ENCODE measurements around the gene PPP1R26. TPM values are rescaled to one million over a fixed set of nuclear protein-coding genes. Genes with fewer than 3 reads are reported as not detected.

The PPP1R26 gene
- total RNA-seq, 2 donors from 2014 or later, result 15.3 to 41.9 TPM

DNA sequence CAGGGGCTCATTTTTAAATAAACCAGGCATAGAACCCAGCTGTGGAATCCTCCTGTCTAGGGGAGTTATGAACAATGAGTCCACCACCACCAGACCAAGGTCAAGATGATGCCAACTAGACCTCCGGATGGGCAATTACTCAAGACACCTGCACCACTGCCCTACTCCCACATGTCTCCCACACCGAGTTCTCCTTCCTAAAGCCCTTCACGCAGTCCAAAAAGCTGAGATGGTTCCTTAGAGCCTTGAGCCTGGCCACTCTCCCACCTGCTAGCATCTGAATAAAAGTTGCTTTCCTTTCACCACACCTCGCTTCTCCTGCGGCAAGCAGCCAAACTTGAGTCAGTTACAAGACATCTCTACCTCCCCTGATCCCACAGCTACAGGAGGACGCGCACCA, 15.4 kb upstream of the PPP1R26 start:
- 91% methylated on average over 7 of the region's 7 CpGs for WGBS
- H3K4me1 ChIP-seq (replicated peaks), result no peaks in the 10 kb centered on the region
- intact Hi-C loops (cut with DNase I), result no loop called here
- no peaks in the 10 kb centered on the region for H3K36me3 ChIP-seq
- H3K27me3 ChIP-seq (replicated peaks; ENCODE audit: insufficient read depth), result no peaks in the 10 kb centered on the region
- no peak overlapping the region for H3K27ac ChIP-seq
- TF ChIP-seq POLR2A (IDR thresholded peaks at IDR 0.05) (no peak), POLR2AphosphoS5 (IDR thresholded peaks at IDR 0.05) (no peak)
- TF ChIP-seq, protein P1, sequence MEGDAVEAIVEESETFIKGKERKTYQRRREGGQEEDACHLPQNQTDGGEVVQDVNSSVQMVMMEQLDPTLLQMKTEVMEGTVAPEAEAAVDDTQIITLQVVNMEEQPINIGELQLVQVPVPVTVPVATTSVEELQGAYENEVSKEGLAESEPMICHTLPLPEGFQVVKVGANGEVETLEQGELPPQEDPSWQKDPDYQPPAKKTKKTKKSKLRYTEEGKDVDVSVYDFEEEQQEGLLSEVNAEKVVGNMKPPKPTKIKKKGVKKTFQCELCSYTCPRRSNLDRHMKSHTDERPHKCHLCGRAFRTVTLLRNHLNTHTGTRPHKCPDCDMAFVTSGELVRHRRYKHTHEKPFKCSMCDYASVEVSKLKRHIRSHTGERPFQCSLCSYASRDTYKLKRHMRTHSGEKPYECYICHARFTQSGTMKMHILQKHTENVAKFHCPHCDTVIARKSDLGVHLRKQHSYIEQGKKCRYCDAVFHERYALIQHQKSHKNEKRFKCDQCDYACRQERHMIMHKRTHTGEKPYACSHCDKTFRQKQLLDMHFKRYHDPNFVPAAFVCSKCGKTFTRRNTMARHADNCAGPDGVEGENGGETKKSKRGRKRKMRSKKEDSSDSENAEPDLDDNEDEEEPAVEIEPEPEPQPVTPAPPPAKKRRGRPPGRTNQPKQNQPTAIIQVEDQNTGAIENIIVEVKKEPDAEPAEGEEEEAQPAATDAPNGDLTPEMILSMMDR (IDR thresholded peaks at IDR 0.05), result no peak
- no peak overlapping the region for H3K4me3 ChIP-seq
- DNase-seq (ENCODE audit: low spot score), result no peak
- no peaks in the 10 kb centered on the region for H3K9me3 ChIP-seq

DNA sequence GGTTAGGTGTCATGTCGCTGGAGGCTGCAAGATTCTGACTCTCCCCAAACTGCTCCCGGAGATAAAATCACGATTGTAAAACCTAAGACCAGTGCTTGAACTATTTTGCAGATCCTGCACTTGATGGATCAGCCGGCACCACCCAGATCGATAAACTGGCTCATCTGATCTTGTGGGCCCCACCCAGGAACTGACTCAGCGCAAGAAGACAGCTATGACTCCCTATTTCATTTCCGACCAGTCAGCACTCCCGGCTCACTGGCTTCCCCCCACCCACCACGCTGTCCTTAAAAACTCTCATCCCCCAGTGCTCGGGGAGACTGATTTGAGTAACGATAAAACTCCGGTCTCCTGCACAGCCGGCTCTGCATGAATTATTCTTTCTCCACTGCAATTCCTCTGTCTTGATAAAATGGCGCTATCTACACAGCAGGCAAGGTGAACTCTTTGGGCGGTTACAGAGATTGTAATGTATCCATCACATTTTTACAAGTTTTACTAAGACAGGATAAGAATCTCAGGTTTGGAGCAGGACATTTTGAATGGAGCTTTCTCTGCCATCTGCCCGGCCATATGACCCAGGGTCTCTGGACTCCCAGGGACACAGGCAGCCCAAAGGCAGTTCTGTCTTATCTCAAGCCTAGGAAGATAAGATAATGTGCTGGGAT, 10.6 kb upstream of the PPP1R26 start:
- H3K36me3 ChIP-seq, result no peaks in the 10 kb centered on the region
- H3K4me3 ChIP-seq, result no peak overlapping the region
- 30% methylated on average over 16 of the region's 16 CpGs for WGBS
- intact Hi-C loops (cut with DNase I), result no loop called here
- H3K4me1 ChIP-seq (replicated peaks), result no peaks in the 10 kb centered on the region
- no peaks in the 10 kb centered on the region for H3K27me3 ChIP-seq (replicated peaks; ENCODE audit: insufficient read depth)
- no peak for DNase-seq (ENCODE audit: low spot score)
- H3K27ac ChIP-seq, result no peak overlapping the region
- TF ChIP-seq POLR2AphosphoS5 (IDR thresholded peaks at IDR 0.05) (no peak), POLR2A (IDR thresholded peaks at IDR 0.05) (no peak)
- TF ChIP-seq, protein P1 (IDR thresholded peaks at IDR 0.05), result no peak
- H3K9me3 ChIP-seq, result no peaks in the 10 kb centered on the region

DNA sequence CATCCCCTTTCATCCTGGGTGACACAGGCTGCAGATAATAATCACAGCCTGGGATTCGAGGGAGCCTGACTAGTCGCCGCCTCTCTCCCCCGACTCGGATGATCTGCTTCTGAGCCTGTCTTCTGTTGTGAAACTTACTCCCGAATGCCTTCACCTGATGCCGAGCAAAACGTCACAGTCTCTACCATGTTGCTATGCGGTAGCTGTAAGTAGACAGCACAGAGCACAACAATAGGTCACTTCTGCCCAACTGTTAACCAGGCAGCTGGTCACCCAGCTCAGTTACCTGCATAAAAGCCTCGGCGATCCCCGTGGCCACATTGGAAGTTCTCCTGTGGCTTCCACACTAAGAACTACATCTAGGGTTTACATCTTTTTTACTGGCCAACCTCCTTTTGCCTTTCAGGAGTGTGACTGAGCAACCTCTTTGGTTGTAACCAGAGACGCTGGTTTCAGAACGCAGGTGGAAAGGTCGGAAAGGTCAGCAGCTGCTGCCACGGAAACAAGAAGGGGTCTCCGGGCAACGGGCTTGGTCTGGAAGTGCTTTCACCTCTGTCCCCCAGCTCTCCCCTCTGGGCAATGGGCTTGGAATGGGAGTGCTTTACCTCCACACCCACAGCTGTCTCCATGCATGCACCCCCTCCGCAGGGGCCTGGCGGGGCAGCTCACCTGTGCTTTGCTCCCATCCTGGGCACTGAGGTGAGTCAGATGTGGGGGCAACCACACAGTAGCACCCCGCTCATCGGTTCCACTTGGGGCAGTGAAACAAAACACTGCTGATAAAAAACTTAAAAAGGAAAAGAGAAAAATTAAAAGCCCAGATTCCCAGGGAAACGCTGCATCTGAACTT, 7.6 kb upstream of the PPP1R26 start:
- no peaks in the 10 kb centered on the region for H3K27me3 ChIP-seq (replicated peaks; ENCODE audit: insufficient read depth)
- no peak overlapping the region for H3K27ac ChIP-seq
- DNase-seq (ENCODE audit: low spot score), result no peak
- H3K4me3 ChIP-seq, result no peak overlapping the region
- WGBS, result 70% methylated on average over 23 of the region's 23 CpGs
- TF ChIP-seq POLR2AphosphoS5 (IDR thresholded peaks at IDR 0.05) (no peak), POLR2A (IDR thresholded peaks at IDR 0.05) (no peak)
- TF ChIP-seq, protein P1 (IDR thresholded peaks at IDR 0.05), result no peak
- H3K36me3 ChIP-seq, result no peaks in the 10 kb centered on the region
- intact Hi-C loops (cut with DNase I), result no loop called here
- H3K4me1 ChIP-seq (replicated peaks), result no peaks in the 10 kb centered on the region
- no peaks in the 10 kb centered on the region for H3K9me3 ChIP-seq

- H3K27ac ChIP-seq, result no peak overlapping the region
- no peaks in the 10 kb centered on the region for H3K36me3 ChIP-seq
- H3K4me1 ChIP-seq (replicated peaks), result peaks cover 2% of the 10 kb centered on the region
- 86% methylated on average over 12 of the region's 12 CpGs for WGBS
- no peaks in the 10 kb centered on the region for H3K9me3 ChIP-seq
- no peak for DNase-seq (ENCODE audit: low spot score)
- no peaks in the 10 kb centered on the region for H3K27me3 ChIP-seq (replicated peaks; ENCODE audit: insufficient read depth)
- intact Hi-C loops (cut with DNase I), result no loop called here
- no peak for TF ChIP-seq POLR2A (IDR thresholded peaks at IDR 0.05)
- TF ChIP-seq, protein P1 (IDR thresholded peaks at IDR 0.05), result no peak
- no peak overlapping the region for H3K4me3 ChIP-seq
Measured at GRCh38 chr9:135473972-135474543, 5.5 kb upstream of the PPP1R26 start.

Measured in prostate gland (tissue), 2 donors.